Endometrial microvascular endothelial cells (primary cell): ENCODE results near the gene CYP4Z1. TPM values are rescaled to one million over a fixed set of nuclear protein-coding genes. Genes with fewer than 3 reads are reported as not detected.
"Not testable (repeated sequence)": the region's sequence is repeated elsewhere in the genome, so short reads cannot be mapped to it uniquely, and the experiment has no call there.

Experiments used
- in situ Hi-C: cut with HindIII; loops from 2 replicates; pipeline ENCODE4 v1.10.0; 2017; ENCODE audit warnings: low sequenced_read_pairs, low pct_unique_long_range_greater_than_20kb; ENCODE audit errors: inconsistent ontology term
- total RNA-seq: library from RNA; depleted of rRNA; stranded (reverse); fragments of >200 nt; gene quantifications from one replicate; pipeline ENCODE4 v1.2.3, GENCODE V29; 2015; ENCODE audit errors: inconsistent ontology term

Gene CYP4Z1
- total RNA-seq, 1 donor from 2014 or later, result not detected

DNA sequence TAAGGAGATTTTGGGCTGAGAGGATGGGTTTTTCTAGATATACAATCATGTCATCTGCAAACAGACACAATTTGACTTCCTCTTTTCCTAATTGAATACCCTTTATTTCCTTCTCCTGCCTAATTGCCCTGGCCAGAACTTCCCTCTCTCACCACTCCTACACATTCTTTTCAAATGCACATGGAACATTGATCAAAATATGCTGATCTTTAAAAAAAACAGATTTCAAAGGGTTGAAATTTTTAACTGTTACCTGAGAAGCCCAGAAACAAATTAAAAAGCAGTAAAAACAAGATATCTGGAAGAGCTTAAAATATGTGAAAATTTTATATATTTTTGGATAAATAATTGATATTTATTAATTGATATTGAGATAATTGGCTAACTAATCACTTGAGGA lies 57.8 kb downstream of the CYP4Z1 start:
- in situ Hi-C loops, result not testable (repeated sequence)

DNA sequence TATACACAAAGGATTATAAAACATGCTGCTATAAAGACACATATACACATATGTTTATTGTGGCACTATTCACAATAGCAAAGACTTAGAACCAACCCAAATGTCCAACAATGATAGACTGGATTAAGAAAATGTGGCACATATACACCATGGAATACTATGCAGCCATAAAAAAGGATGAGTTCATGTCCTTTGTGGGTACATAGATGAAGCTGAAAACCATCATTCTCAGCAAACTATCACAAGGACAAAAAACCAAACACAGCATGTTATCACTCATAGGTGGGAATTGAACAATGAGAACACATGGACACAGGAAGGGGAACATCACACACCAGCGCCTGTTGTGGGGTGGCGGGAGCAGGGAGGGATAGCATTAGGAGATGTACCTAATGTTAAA lies 60.0 kb downstream of the CYP4Z1 start:
- in situ Hi-C loops, result not testable (repeated sequence)

DNA sequence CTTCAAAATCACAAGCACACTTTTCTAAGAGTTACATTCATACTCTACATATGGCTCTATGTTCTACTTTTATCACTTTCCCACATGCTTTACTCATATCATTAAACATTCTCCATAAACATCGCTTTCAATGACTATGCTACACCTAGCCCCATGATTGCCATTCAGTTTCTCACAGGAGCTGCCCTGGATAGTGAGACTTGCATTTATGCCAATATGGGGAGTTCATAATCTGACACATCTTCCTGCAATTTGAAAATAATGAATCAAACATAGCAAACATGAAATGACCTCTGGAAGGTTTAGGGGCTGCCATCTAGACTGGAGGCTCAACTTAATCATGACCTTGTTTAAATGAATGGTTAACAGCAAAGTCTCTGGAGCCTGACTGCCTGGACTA lies 61.2 kb downstream of the CYP4Z1 start:
- in situ Hi-C loops, result no loop called here

DNA sequence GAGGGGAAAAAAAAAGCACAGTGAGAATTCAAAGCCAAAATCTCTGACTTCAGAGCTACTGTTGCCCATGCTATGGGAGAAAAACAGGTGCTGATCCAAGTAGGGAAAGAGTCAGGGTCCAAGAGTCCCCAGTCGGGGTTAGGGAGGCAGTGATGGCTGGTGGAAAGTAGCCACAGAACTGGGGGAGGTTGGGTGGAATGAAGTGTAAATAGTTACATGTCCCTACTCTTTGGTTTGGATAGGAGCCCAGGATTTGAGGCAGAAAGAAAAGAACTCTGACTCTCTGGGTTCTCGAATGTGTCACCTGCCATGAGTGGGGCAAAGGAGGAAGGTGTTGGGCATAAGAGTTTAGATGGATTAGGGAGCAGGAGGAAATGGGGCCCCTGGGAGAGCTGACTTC lies 61.8 kb downstream of the CYP4Z1 start:
- in situ Hi-C loops, result not testable (repeated sequence)

DNA sequence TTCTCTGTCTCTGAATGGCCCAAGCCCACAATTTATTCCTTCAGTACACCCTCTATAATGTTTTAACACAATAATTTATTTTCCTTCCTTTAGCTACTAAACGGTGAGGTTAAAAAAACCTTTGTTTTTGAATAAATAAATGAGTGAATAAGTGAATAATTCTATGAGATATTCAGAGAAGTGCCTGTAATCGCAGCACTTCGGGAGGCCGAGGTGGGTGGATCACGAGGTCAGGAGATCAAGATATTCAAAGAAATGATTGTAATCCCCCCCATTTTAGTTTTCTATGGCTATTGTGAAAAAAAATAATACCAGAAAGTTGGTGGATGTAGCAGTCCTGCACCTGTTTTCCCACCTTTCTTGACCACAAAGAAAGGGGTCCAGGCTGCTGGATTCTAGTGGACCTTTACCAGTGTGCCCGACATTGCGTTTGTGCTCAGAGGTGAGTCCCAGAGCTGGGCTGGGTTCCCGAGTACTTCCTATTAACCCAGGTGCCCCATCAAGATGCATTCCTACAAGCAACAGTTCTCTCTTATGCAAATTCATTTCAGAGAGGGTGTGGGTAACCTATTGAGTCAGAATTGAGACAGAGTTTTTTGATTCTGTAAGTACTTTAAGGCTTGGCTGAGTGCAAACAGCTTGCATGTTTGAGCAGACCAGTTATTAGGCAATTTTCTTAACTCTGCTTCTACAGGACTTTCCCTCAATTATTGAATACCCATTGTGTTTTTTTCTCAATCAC lies 62.6 kb downstream of the CYP4Z1 start:
- in situ Hi-C loops, result not testable (repeated sequence)

DNA sequence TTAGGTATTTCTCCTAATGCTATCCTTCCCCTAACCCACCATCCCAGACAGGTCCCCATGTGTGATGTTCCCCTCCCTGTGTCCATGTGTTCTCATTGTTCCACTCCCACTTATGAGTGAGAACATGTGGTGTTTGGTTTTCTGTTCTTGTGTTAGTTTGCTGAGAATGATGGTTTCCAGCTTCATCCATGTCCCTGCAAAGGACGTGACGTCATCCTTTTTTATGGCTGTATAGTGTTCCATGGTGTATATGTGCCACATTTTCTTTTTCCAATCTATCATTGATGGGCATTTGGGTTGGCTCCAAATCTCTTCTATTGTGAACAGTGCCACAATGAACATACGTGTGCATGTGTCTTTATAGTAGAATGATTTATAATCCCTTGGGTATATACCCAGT lies 65.6 kb downstream of the CYP4Z1 start:
- in situ Hi-C loops, result not testable (repeated sequence)

DNA sequence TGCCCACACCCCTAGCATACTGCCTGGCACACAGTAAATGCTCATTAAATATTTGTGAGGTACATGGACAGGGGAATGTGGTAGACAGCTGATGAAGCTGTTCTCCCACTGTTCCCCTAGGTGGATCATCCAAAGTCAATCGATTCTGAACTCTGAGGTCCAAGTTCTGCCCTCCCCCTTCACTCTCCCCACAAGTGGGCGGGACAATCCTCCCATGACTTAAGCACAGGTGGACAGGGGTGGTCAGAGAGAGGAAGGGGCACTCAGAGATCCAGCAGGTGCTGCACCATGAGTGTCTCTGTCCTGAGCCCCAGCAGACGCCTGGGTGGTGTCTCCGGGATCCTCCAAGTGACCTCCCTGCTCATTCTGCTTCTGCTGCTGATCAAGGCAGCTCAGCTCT lies 70.2 kb downstream of the CYP4Z1 start, which contains the start of gene CYP4A22:
CYP4A22 (plus strand) TSS at position 244 of the 400 bp plus-strand sequence; CDS start at position 289, 45 bp downstream.
- in situ Hi-C loops, result no loop called here

DNA sequence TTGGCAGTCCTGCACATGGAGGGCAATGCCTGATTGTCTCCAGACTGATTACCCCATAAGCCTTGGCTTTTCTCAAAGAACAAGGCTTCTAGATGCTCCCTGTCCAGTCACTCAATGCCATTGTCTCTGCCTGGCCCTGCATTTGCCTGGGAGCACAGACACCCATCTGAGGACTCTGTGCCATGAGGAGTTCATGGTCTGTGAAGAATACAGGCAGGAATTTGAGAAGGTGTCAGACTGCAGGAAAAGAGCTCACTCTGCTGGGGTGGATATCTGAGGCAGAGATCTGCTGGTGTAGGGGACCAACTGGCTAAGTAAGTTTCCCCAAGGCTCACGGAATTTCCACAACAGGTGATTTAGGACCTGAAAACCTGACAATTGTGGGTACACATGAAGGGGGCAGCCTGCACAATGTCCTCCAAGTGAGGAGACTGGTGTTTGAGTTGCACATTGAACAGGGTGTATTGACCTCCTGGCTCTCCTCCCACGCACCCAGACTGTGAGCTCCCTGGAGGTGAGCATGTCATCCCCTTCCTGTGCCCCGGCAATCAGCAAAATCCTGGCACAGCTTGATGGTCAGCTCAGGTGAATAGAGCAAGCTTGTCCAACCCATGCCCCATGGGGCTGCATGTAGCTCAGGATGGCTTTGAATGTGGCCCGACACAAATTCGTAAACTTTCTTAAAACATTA lies 71.0 kb downstream of the CYP4Z1 start:
- in situ Hi-C loops, result no loop called here

DNA sequence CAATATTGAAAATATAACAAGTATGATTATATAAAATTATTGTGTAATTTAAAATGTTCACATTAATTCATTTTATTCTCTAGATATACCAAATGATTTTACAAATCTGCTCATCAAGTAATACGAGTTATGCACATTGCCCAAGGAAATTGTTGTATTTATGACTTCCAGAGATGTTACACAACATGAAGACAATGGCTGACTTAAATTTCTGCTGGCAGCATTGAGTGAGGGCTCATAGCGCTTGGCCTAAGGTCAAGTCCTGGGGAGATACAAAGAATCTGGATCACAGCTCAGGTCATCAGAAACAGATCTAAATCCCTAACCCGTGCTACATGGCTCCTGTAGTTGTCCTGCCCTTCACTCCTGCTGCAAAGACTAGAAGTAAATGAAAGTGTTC lies 73.3 kb downstream of the CYP4Z1 start:
- in situ Hi-C loops, result not testable (repeated sequence)

DNA sequence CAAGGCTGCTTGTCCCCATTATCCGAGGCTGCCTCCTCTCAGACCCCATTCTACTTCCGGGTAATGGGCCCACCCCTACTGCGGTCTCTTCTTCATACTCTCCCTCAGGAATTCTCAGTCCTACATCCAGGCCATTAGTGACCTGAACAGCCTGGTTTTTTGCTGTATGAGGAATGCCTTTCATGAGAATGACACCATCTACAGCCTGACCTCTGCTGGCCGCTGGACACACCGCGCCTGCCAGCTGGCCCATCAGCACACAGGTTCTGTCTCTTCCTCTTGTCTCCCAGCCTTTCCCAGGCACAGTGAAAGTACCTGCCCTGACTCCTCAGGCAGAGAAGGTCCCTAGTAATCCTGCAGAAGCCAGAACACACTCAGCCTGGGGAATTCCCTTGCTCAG lies 76.6 kb downstream of the CYP4Z1 start:
- in situ Hi-C loops, result not testable (repeated sequence)

DNA sequence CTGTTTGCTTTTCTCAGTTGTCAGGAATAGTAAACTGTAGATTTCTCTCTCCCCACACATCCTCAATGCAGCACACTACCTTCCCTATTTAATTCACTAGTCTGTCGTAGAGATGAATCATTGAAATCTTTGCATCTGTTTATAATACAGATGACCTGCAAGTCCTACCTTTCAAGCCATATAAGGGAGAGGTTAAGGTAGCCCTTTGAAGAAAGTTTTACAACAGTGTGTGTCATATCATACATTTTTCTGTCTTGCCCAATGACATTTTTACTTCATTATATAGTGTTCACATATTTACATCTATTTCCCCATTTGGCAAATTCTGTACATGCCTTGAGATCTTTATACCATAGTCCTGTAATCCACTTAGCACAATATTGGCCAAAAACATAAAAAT lies 79.5 kb downstream of the CYP4Z1 start:
- in situ Hi-C loops, result not testable (repeated sequence)

DNA sequence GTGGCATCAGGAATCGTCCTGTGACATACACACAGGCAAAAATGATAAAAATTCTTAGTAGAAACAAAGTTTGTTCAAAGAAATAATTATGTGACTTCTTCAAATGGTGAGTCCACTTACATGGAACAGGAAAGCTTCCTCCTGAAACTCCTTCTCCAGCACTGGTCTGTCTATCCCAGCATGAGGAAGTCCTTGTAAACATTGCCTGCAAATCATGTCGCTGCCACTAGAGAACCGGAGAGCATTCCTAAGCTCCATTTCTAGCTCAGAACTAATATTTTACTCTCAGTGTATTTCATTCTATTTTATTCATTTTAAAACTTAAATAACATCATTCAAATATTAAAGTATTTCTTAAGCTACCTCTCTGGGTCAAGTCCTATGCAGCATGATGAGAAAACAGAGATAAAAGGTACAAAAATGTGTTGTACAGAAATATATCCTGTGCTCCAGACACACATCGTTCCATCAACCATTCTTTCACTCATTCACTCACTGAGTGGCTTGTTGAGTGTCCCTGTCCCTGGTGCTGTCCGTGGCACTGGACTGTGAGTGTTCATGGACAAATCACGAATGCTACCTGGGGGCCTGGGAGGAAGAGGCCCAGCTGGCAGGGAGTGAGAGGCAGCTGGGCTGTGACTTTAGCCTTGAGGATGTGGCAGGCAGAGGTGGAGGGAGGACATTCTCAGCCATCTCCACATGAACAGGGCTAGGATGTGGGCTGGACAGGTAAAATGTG lies 80.2 kb downstream of the CYP4Z1 start:
- in situ Hi-C loops, result no loop called here

DNA sequence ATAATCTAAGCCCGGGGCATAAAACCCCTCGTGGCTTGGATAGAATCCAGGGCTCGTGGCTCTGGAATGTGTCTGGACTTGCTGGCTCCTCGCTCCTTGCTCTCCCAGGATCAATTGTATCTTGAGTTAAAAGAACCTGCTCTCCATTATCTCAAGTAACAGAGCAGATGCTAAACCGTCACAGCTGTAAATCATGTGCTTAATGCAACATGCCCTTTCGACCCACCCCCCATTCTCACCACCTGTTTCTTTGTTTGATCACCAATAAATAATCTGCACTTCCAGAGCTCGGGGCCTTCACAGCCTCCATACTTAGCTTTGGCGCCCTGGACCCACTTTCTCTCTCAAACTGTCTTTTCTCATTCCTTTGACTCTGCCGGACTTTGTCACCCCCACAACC lies 82.1 kb downstream of the CYP4Z1 start:
- in situ Hi-C loops, result not testable (repeated sequence)

DNA sequence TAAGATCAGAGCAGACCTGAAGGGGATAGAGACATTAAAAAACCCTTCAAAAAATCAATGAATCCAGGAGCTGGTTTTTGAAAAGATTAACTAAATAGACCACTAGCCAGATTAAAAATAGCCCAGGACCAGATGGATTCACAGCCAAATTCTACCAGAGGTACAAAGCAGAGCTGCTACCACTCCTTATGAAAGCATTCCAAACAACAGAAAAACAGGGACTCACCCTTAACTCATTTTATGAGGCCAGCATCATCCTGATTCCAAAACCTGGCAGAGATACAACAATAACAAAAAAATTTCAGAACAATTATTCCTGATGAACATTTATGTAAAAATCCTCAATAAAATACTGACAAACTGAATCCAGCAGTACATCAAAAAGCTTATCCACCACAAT lies 89.4 kb downstream of the CYP4Z1 start:
- in situ Hi-C loops, result not testable (repeated sequence)

DNA sequence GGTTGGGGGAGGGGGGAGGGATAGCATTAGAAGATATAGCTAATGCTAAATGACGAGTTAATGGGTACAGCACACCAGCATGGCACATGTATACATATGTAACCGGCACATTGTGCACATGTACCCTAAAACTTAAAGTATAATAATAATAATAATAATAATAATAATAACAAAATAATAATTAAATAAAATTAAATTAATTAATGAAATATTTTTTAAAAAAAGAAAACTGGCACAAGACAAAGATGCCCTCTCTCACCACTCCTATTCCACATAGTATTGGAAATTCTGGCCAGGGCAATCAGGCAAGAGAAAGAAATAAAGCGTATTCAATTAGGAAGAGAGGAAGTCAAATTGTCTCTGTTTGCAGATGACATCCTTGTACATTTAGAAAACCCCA lies 90.9 kb downstream of the CYP4Z1 start:
- in situ Hi-C loops, result not testable (repeated sequence)

DNA sequence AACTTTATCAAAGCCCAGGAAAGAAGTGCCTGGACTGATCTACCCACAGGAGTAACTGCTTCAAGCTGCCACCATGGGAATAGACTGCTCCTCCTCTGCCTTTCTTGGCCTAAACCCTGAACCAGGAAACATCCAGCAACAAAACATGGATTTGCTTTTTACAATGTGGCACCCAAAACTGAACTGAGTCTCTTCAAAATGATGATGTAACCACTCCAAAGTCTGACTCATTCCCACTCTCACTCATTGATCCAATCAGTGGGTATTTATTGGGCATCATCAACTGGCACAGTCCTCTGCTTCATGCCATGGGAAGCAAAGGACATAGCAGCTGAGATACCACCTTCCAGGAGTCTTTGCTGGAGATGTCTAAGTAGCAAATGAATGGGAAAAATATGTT lies 93.7 kb downstream of the CYP4Z1 start:
- in situ Hi-C loops, result no loop called here

DNA sequence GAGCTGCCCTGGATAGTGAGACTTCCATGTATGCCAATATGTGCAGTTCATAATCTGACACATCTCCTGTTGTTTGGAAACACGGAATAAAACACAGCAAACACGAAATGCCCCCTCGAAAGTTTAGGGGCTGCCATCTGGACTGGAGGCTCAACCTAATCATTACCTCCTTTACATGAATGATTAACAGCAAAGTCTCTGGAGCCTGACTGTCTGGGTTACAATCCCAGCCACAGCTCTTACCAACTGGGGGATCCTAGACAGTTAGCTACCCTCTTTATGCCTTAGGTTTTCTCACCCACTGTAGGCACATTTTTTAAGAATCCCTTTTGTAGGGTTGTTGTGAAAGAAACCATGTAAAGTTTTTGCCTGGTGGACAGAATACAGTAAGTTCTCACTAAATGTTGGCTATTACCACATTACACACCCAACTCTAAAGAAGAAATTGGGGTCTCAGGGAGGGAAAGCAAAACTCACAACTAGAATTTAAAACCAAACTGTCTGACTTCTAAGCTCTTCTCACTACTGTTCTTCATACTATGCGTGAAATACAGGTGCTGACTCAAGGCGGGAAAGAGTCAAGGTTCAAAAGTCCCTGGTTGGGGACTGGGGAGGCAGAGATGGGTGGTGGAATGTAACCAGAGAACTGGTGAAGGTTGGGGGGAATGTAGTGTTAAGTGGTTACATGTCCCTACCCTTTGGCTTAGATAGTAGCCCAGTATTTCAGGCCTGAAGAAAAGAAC lies 94.4 kb downstream of the CYP4Z1 start:
- in situ Hi-C loops, result no loop called here

DNA sequence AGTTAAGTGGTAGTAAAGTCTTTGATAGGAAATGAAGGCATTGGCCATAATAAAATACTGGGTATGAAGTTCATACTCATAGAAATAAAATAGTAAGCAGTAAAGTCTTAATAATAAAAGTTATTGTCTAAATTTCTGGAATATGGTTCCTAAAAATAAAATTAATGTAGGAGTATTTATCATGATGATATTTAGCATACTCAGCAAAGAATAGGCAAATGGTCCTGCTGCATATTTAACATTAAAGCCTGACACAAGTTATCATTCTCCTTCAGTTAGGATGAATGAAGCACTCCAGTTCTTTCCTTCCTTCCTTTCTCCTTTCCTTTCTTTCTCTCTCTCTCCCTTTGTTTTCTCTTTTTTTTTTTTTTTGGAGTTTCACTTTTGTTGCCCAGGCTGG lies 97.5 kb downstream of the CYP4Z1 start:
- in situ Hi-C loops, result no loop called here
